Motor neuron (in vitro differentiated cells): Measurements from ENCODE around the gene ITPK1. TPM values are rescaled to one million over a fixed set of nuclear protein-coding genes. Genes with fewer than 3 reads are reported as not detected.
"Not testable (repeated sequence)": the region's sequence is repeated elsewhere in the genome, so short reads cannot be mapped to it uniquely, and the experiment has no call there.

Experiments used
- ATAC-seq, 8 experiments: fragments of 200-7000 bp; cut with Tn5 transposase; replicated peaks in 6 of 8; 2 replicates each; pipeline ENCODE4 v1.8.0; 2021; ENCODE audit warnings: mild to moderate bottlenecking in 8 of 8, moderate library complexity in 8 of 8
- H3K27ac ChIP-seq, 2 donors: fragments of 250-450 bp; sonication (Bioruptor Pico); 2 replicates each; pipeline ENCODE4 v1.9.0; 2021; ENCODE audit warnings: antibody characterized with exemption in 2 of 2, mild to moderate bottlenecking in 2 of 2, moderate library complexity in 1 of 2
- H3K4me1 ChIP-seq, 2 donors: fragments of 250-450 bp; sonication (Bioruptor Pico); replicated peaks in 1 of 2; 2 replicates each; pipeline ENCODE4 v1.6.1; 2021; ENCODE audit warnings: antibody characterized with exemption in 2 of 2, mild to moderate bottlenecking in 2 of 2, moderate library complexity in 1 of 2
- H3K4me3 ChIP-seq, 5 donors: fragments of 250-450 bp; sonication (Bioruptor Pico); 2 replicates each; pipeline ENCODE4 v1.9.0; 2021; ENCODE audit warnings: antibody characterized with exemption in 5 of 5, mild to moderate bottlenecking in 5 of 5, moderate library complexity in 4 of 5
- WGBS, 10 experiments: fragments of 450-650 bp; shearing (Covaris generic); methylation state at CpG; one replicate each; pipeline ENCODE4 v1.0.0; 2022; 5-methylcytosine and 5-hydroxymethylcytosine counted together
- in situ Hi-C, 9 experiments: fragments of 400-800 bp; cut with MboI; loops; one replicate each; pipeline ENCODE4 v1.15.0; 2021; ENCODE audit warnings: low sequenced_read_pairs in 9 of 9, low pct_unique_long_range_greater_than_20kb in 2 of 9; ENCODE audit not compliant: unreplicated experiment in 9 of 9
- total RNA-seq, 8 experiments: library from RNA; unstranded; fragments of 300-600 nt; gene quantifications; 2 replicates each; pipeline versions ENCODE4 v1.2.3 to v1.2.4, GENCODE V29; 2022

ITPK1 gene
- total RNA-seq, 8 experiments from 2014 or later, result 16.2 to 37.3 (median 22.4) TPM

GRCh38 chr14:93146119-93146518 lies 30.4 kb upstream of the ITPK1 start:
- 20 to 87% (median 78%) methylated on average over 1 to 8 of the region's 9 CpGs; no CpG with 5 or more reads in 2 of the 10 experiments for WGBS, 10 experiments
- ATAC-seq, result no peak
- Histone ChIP-seq H3K27ac (no peak overlapping the region), H3K4me1 (no peaks in the 10 kb centered on the region), H3K4me3 (no peak overlapping the region)
- in situ Hi-C loops, result loop anchor here in 2 of 9 experiments (25.0 kb wide), 1 partner anchor 184 kb away; no protein-coding TSS in a partner anchor

DNA sequence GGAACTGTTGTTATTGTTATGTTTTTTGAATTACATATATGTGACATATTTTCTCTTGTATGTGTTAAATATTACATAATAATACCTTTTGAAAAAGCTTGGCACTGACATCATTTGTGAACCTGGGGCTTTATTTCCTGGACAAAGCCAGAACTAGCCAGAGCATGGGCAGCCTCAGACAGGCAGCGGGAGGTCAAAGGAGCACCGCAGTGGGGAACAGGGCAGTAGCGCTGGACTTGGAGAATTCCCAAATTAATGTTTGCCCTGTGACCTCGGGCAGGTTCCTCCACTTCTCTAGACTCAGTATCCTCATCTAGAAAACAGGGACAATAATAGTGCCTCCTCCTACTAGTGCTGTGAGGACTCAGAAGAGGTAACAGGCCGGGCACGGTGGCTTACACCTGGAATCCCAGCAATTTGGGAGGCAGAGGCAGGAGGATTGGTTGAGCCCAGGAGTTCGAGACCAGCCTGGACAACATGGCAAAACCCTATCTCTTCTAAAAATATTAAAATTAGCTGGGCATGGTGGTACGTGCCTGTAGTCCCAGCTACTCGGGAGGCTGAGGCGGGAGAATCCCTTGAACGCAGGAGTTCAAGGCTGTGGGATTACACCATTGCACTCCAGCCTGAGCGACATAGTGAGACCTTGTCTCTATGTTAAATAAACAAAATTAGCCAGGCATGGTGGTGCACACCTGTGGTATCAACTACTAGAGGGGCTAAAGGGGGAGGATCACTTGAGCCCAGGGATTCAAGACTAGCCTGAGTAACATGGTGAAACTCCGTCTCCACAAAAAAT lies 27.3 kb upstream of the ITPK1 start:
- Histone ChIP-seq H3K27ac (no peak overlapping the region), H3K4me1 (no peaks in the 10 kb centered on the region), H3K4me3 (no peak overlapping the region)
- 33 to 87% (median 68%) methylated on average over 2 to 10 of the region's 13 CpGs; no CpG with 5 or more reads in 3 of the 10 experiments for WGBS, 10 experiments
- ATAC-seq, result no peak
- in situ Hi-C loops, result loop anchor here in 2 of 9 experiments (25.0 kb wide), 1 partner anchor 181 kb away; no protein-coding TSS in a partner anchor

DNA sequence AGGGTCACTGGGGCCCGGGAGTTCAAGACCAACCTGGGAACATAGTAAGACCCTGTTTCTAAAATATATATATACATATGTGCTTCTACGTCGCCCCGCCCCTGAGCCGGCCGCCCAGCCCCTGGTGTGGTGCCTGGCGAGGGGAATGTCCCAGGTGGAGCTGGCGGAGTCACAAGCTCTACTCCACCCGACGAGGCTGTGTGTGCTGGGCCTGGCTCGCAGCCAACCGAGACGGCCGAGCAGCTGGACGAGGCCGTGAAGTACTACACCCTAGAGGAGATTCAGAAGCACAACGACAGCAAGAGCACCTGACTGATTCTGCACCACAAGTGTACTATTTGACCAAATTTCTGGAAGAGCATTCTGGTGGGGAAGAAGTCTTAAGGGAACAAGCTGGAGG lies 22.1 kb upstream of the ITPK1 start:
- ATAC-seq, result peak in 3 of 8 experiments; percentile 64 to 81 (median 66)
- H3K4me1 ChIP-seq, result peaks cover 0 to 2% of the 10 kb centered on the region in 2 donors
- WGBS, 10 experiments, result 0 to 81% (median 30%) methylated on average over 1 to 8 of the region's 17 CpGs; no CpG with 5 or more reads in 4 of the 10 experiments
- no peak overlapping the region for H3K27ac ChIP-seq
- no peak overlapping the region for H3K4me3 ChIP-seq
- in situ Hi-C loops, result loop anchor here in 2 of 9 experiments (25.0 kb wide), 1 partner anchor 176 kb away; no protein-coding TSS in a partner anchor

GRCh38 chr14:93136508-93136907 lies 20.8 kb upstream of the ITPK1 start:
- in situ Hi-C loops, result loop anchor here in 2 of 9 experiments (25.0 kb wide), 1 partner anchor 174 kb away; no protein-coding TSS in a partner anchor
- not testable (repeated sequence) for ATAC-seq, H3K4me3 ChIP-seq, H3K27ac ChIP-seq, H3K4me1 ChIP-seq
- WGBS, 10 experiments, result 40 to 100% (median 89%) methylated on average over 1 to 7 of the region's 13 CpGs; no CpG with 5 or more reads in 3 of the 10 experiments

DNA sequence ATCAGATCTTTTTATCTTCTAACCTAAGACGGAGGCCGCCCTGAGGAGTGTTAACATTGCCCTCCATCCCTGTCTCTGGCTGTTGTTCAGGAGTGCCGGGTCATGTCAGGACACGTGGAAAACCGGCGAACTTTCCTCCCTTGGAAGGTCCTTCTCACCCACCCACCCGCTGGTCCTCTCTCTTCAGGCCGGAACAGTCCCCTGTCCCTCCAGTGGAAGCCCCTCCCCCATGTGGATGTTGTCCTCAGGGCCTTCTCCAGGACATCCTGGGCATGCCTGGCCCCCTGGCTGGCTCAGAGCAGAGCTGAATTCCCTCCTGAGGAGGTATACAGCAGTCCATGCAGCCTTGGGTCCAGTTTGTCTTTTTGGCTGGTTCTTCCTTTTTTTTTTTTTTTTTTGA lies 20.3 kb upstream of the ITPK1 start:
- Histone ChIP-seq H3K27ac (no peak overlapping the region), H3K4me1 (peaks cover 0 to 2% of the 10 kb centered on the region in 2 donors), H3K4me3 (no peak overlapping the region)
- ATAC-seq, result no peak
- in situ Hi-C loops, result loop anchor here in 2 of 9 experiments (25.0 kb wide), 1 partner anchor 174 kb away; no protein-coding TSS in a partner anchor
- 73 to 100% (median 89%) methylated on average over 1 to 7 of the region's 8 CpGs; no CpG with 5 or more reads in 5 of the 10 experiments for WGBS, 10 experiments

DNA sequence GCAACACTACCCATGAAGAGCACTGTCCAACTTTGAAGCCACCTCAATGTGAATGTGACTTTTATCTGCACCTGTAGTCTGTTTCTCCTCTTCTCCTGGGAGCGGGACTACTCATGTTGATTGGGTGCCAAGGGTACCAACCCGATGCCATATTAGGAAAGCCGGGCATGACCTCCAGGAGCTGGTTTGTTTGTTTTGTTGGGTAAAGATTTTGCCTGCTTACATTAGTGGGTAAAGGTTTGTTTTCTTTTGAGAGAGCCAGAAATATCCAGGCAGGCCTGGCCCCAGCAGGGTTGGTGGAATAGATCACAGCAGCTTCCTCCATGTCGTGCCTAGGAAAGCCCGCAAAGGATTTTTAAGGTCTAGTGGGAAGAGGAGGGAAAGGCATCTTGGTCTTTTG lies 19.7 kb upstream of the ITPK1 start:
- ATAC-seq, result no peak
- 73 to 100% (median 94%) methylated on average over 2 to 5 of the region's 5 CpGs; no CpG with 5 or more reads in 3 of the 10 experiments for WGBS, 10 experiments
- in situ Hi-C loops, result loop anchor here in 2 of 9 experiments (25.0 kb wide), 1 partner anchor 173 kb away; no protein-coding TSS in a partner anchor
- peaks cover 0 to 2% of the 10 kb centered on the region in 2 donors for H3K4me1 ChIP-seq
- H3K27ac ChIP-seq, result no peak overlapping the region
- H3K4me3 ChIP-seq, result no peak overlapping the region

GRCh38 chr14:93133464-93133863 lies 17.7 kb upstream of the ITPK1 start:
- ATAC-seq, result peak in 3 of 8 experiments; percentile 52 to 77 (median 63)
- H3K27ac ChIP-seq, result no peak overlapping the region
- peaks cover 0 to 2% of the 10 kb centered on the region in 2 donors for H3K4me1 ChIP-seq
- WGBS, 10 experiments, result 17 to 82% (median 52%) methylated on average over 4 to 8 of the region's 8 CpGs; no CpG with 5 or more reads in 1 of the 10 experiments
- H3K4me3 ChIP-seq, result no peak overlapping the region
- in situ Hi-C loops, result loop anchor here in 2 of 9 experiments (25.0 kb wide), 1 partner anchor 171 kb away; no protein-coding TSS in a partner anchor

DNA sequence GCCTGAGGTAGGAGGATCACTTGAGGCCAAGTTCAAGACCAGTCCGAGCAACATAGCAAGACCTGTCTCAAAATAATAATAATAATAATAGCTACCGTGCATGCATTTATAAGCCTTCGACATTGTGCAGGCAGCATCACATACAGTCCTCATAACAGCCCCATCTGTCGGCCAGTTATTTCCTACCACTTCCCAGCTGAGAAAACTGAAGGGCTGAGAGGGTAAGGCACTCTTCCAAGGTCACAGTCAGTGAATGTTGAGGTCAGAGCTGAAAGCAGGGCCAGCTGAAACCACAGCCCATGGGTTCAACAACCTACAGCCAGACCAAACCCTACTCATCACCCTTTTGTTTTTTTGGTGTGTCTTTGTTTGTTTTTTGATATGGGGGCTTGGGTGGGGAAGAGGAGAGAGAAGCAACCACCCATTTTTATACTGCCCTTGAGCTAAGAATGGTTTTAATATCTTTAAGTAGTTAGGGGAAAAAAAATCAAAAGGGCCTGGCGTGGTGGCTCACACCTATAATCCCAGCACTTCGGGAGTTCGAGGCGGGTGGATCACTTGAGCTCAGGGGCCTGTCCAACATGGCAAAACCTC lies 16.8 kb upstream of the ITPK1 start:
- 26 to 85% (median 78%) methylated on average over 1 to 6 of the region's 8 CpGs; no CpG with 5 or more reads in 3 of the 10 experiments for WGBS, 10 experiments
- H3K4me1 ChIP-seq, result peaks cover 0 to 2% of the 10 kb centered on the region in 2 donors
- no peak overlapping the region for H3K4me3 ChIP-seq
- peak in 2 of 8 experiments; percentile 48 to 64 for ATAC-seq
- no peak overlapping the region for H3K27ac ChIP-seq
- in situ Hi-C loops, result loop anchor here in 2 of 9 experiments (25.0 kb wide), 1 partner anchor 170 kb away; no protein-coding TSS in a partner anchor

GRCh38 chr14:93131257-93131820 lies 15.6 kb upstream of the ITPK1 start:
- H3K27ac ChIP-seq, H3K4me1 ChIP-seq, H3K4me3 ChIP-seq, ATAC-seq: not testable (repeated sequence)
- in situ Hi-C loops, result loop anchor here in 2 of 9 experiments (25.0 kb wide), 1 partner anchor 169 kb away; no protein-coding TSS in a partner anchor
- WGBS, 10 experiments, result 46 to 100% (median 85%) methylated on average over 1 to 5 of the region's 5 CpGs; no CpG with 5 or more reads in 3 of the 10 experiments

DNA sequence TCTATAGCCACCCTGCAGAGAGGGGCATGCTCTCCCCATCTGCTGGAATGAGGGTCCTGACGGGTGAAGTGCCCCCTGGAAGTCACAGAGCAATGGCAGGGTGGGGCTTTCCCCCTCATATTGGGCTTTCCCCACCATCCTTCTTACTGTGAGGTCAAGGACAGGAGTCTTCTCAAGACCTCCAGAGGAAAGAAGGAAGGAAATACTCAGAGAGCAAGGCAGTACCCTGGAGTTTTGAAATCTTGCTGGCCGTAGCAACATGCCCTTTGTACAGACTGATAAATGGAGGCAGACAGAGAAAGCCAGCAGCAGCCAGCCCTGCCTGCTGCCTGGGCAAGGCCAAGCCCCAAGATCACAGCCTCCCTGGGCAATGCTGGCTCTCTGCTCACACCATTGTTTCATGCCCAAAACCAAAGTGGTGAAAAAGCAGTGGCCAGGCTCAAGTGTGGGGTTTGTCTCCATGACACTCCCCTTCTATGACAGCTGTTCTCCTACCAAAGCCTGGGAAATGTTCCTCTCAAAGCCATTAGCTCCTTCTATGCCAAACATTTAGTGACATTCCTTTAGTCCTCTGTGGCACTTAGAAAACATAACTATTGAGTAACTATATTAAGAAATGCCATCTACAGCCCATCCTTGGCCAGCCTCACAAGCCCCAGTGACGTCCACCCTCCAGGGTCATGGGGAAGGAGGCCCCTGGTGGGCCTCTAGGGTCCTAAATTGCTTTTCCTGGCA lies 13.2 kb upstream of the ITPK1 start:
- Histone ChIP-seq H3K4me1 (no peaks in the 10 kb centered on the region), H3K4me3 (no peak overlapping the region), H3K27ac (no peak overlapping the region)
- no peak for ATAC-seq
- 0 to 83% (median 40%) methylated on average over 1 to 3 of the region's 3 CpGs; no CpG with 5 or more reads in 3 of the 10 experiments for WGBS, 10 experiments
- in situ Hi-C loops, result loop anchor here in 2 of 9 experiments (25.0 kb wide), 1 partner anchor 167 kb away; no protein-coding TSS in a partner anchor

- Histone ChIP-seq H3K4me1 (no peaks in the 10 kb centered on the region), H3K27ac (no peak overlapping the region), H3K4me3 (no peak overlapping the region)
- 81 to 100% (median 94%) methylated on average over 1 to 9 of the region's 9 CpGs; no CpG with 5 or more reads in 2 of the 10 experiments for WGBS, 10 experiments
- in situ Hi-C loops, result loop anchor here in 2 of 9 experiments (25.0 kb wide), 1 partner anchor 164 kb away; no protein-coding TSS in a partner anchor
- no peak for ATAC-seq
Measured at GRCh38 chr14:93126111-93126510, 10.4 kb upstream of the ITPK1 start.

GRCh38 chr14:93122826-93123225 lies 7.1 kb upstream of the ITPK1 start:
- H3K27ac ChIP-seq, result no peak overlapping the region
- no peaks in the 10 kb centered on the region for H3K4me1 ChIP-seq
- no peak for ATAC-seq
- 43 to 100% (median 92%) methylated on average over 1 to 6 of the region's 6 CpGs; no CpG with 5 or more reads in 2 of the 10 experiments for WGBS, 10 experiments
- no peak overlapping the region for H3K4me3 ChIP-seq
- in situ Hi-C loops, result loop anchor here in 4 of 9 experiments (25.0 kb wide), 2 partner anchors 136 to 161 kb away; no protein-coding TSS in a partner anchor
